Amygdala (tissue), 56 donors: ENCODE results near the gene ABLIM2.

Source experiments
- DNase-seq, 56 donors: peaks; one replicate each; lab custom pipeline; 2025; lab: John Stamatoyannopoulos, UW

The ABLIM2 gene

GRCh38 chr4:8108991-8109390 lies 49.6 kb downstream of the ABLIM2 start:
- DNase-seq, result no peak

GRCh38 chr4:8108261-8108660 lies 50.4 kb downstream of the ABLIM2 start:
- no peak for DNase-seq

GRCh38 chr4:8107146-8107657 lies 51.4 kb downstream of the ABLIM2 start:
- no peak for DNase-seq

- no peak for DNase-seq
Observed at GRCh38 chr4:8106451-8107025, 52.1 kb downstream of the ABLIM2 start.

- no peak for DNase-seq
Observed at GRCh38 chr4:8105306-8106100, 53.1 kb downstream of the ABLIM2 start.

- DNase-seq, result no peak
Observed at GRCh38 chr4:8104491-8105305, 53.9 kb downstream of the ABLIM2 start.

GRCh38 chr4:8103421-8104390 lies 54.9 kb downstream of the ABLIM2 start:
- DNase-seq, result no peak

- no peak for DNase-seq
Observed at GRCh38 chr4:8102831-8103230, 55.8 kb downstream of the ABLIM2 start.

- no peak for DNase-seq
Observed at GRCh38 chr4:8102076-8102355, 56.6 kb downstream of the ABLIM2 start.

- no peak for DNase-seq
Observed at GRCh38 chr4:8101213-8102075, 57.2 kb downstream of the ABLIM2 start.

GRCh38 chr4:8099981-8100464 lies 58.6 kb downstream of the ABLIM2 start:
- DNase-seq, result no peak

- DNase-seq, result no peak
Observed at GRCh38 chr4:8098506-8098905, 60.1 kb downstream of the ABLIM2 start.

- DNase-seq, result no peak
Observed at GRCh38 chr4:8097721-8098345, 60.8 kb downstream of the ABLIM2 start.

GRCh38 chr4:8097141-8097541 lies 61.5 kb downstream of the ABLIM2 start:
- peak in 2 of 56 donors; percentile 18 to 24 for DNase-seq

GRCh38 chr4:8096690-8097061 lies 61.9 kb downstream of the ABLIM2 start:
- DNase-seq, result no peak

- no peak for DNase-seq
Observed at GRCh38 chr4:8095956-8096689, 62.5 kb downstream of the ABLIM2 start.

GRCh38 chr4:8093587-8094274 lies 64.9 kb downstream of the ABLIM2 start:
- no peak for DNase-seq
